ENCODE measurements around the gene NDST1. TPM values are rescaled to one million over a fixed set of nuclear protein-coding genes. Genes with fewer than 3 reads are reported as not detected.
A peak's percentile ranks its signal among the peaks of the same experiment; 100 is the strongest.

Gene NDST1
- total RNA-seq, 4 donors from 2014 or later = 94.6 to 157 (median 134) TPM

DNA sequence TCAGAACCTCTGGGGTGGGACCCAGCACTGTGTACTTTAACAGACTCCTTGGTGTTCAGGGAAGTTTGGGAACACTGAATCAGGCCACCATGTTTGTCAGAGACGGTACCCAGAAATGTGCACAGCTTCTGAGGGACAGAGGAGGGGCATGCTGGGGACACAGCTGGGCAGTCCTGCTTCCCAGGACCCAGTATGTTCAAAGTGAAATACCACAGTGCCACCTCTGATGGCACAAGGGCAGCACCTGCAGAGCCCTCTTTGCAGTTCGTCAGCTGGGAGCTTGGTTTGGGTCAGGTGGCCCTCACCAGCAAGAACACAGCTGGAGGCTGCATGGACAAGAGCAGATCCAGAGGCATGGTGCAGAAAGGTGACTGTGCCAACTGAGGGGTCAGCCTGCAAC lies 51.2 kb downstream of the NDST1 start:
- Histone ChIP-seq H3K9me3 (no peaks in the 10 kb centered on the region), H3K4me3 (no peak overlapping the region), H3K36me3 (peaks cover 24% of the 10 kb centered on the region), H3K27me3 (no peaks in the 10 kb centered on the region), H3K27ac (no peak overlapping the region), H3K4me1 (peaks cover 13% of the 10 kb centered on the region)
- TF ChIP-seq EP300 (IDR thresholded peaks at IDR 0.05) (no peak), POLR2AphosphoS5 (IDR thresholded peaks at IDR 0.05) (no peak), POLR2A (IDR thresholded peaks at IDR 0.05) (no peak)
- TF ChIP-seq, protein P1, sequence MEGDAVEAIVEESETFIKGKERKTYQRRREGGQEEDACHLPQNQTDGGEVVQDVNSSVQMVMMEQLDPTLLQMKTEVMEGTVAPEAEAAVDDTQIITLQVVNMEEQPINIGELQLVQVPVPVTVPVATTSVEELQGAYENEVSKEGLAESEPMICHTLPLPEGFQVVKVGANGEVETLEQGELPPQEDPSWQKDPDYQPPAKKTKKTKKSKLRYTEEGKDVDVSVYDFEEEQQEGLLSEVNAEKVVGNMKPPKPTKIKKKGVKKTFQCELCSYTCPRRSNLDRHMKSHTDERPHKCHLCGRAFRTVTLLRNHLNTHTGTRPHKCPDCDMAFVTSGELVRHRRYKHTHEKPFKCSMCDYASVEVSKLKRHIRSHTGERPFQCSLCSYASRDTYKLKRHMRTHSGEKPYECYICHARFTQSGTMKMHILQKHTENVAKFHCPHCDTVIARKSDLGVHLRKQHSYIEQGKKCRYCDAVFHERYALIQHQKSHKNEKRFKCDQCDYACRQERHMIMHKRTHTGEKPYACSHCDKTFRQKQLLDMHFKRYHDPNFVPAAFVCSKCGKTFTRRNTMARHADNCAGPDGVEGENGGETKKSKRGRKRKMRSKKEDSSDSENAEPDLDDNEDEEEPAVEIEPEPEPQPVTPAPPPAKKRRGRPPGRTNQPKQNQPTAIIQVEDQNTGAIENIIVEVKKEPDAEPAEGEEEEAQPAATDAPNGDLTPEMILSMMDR (IDR thresholded peaks at IDR 0.05) = no peak
- DNase-seq (ENCODE audit: low spot score in 2 of 2) = no peak
- WGBS = 83% methylated on average over 2 of the region's 2 CpGs

DNA sequence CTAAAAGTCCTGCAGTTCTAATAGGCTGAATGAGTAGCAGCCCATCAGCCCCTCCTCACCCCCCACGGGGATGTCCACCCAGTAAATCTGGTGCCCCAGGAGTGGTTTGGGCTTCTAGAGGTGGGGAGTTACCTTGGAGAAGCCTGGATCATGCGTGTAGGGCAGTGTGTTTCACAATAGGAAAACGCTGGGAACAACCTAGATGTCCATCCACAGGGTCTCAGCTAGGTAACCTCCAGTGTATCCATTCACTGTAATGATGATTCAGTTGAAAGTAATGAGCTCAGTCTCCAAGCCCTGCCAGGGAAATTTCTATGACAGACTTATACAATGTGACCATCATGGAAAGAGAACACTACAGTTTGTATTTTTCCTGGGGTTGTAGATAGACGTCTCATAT lies 51.8 kb downstream of the NDST1 start:
- Histone ChIP-seq H3K27me3 (no peaks in the 10 kb centered on the region), H3K4me1 (peaks cover 13% of the 10 kb centered on the region), H3K27ac (no peak overlapping the region), H3K4me3 (no peak overlapping the region), H3K36me3 (peaks cover 20% of the 10 kb centered on the region), H3K9me3 (no peaks in the 10 kb centered on the region)
- 61% methylated on average over 4 of the region's 4 CpGs for WGBS
- TF ChIP-seq, protein P1 (IDR thresholded peaks at IDR 0.05) = no peak
- TF ChIP-seq POLR2AphosphoS5 (IDR thresholded peaks at IDR 0.05) (no peak), EP300 (IDR thresholded peaks at IDR 0.05) (no peak), POLR2A (IDR thresholded peaks at IDR 0.05) (no peak)
- DNase-seq (ENCODE audit: low spot score in 2 of 2) = no peak

DNA sequence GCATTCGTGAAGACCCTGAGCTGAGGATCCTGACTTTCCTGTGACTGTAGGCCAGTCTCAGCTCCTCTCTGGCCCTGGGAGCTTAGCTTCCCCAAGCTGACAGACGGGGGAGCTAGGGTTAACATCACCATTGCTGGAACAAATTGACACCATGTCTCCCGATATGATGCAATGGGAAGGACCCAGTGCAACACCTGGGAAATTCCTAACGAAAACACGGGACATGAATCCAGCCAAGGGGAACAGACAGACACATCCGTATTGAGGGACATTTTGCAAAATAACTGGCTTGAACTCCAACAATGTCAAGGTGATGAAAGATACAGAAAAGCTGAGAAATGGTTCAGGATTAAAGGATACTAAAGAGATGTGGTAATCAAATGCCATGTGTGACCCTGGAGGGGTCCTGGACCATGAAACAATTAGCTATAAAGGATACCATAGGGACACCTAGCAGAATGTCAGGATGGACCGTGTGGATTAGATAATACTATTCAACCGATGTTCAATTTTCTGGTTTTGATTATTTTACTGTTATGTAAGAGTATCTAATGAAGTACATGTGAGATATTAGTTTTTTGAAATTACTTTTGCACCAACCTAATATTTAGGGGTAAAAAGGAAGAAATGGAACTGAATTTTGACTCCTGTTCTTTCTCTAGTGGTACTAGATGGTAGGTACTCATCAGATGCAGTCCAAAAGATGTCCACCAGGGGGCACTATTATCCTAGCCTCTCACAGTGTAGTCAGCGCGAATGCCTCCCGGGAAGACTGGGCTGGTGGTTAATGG lies 52.7 kb downstream of the NDST1 start:
- TF ChIP-seq POLR2A (IDR thresholded peaks at IDR 0.05) = no peak
- no peak for TF ChIP-seq EP300 (IDR thresholded peaks at IDR 0.05)
- TF ChIP-seq, protein P1 (IDR thresholded peaks at IDR 0.05) = peak; percentile 89 to 92
- TF ChIP-seq POLR2AphosphoS5 (IDR thresholded peaks at IDR 0.05) = no peak
- H3K27ac ChIP-seq = no peak overlapping the region
- WGBS = 21% methylated on average over 11 of the region's 11 CpGs
- H3K36me3 ChIP-seq = peaks cover 12% of the 10 kb centered on the region
- peaks cover 13% of the 10 kb centered on the region for H3K4me1 ChIP-seq
- peak; percentile 92 to 94 for DNase-seq (ENCODE audit: low spot score in 2 of 2)
- H3K27me3 ChIP-seq = no peaks in the 10 kb centered on the region
- H3K9me3 ChIP-seq = no peaks in the 10 kb centered on the region
- H3K4me3 ChIP-seq = no peak overlapping the region

DNA sequence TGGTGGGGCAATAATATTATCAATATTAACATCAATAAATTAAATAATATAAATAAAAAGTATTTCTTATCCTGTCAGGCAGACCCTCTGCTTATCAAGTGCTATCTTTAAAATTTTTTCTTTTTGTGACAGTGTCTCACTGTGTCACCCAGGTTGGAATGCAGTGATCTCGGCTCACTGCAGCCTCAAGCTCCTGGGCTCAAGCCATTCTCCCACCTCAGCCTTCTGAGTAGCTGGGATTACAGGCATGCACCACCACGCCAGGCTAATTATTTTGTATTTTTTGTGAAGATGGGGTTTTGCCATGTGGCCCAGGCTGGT lies 53.2 kb downstream of the NDST1 start:
- Histone ChIP-seq H3K36me3 (peaks cover 8% of the 10 kb centered on the region), H3K4me1 (peaks cover 13% of the 10 kb centered on the region), H3K27me3 (no peaks in the 10 kb centered on the region), H3K9me3 (no peaks in the 10 kb centered on the region), H3K4me3 (no peak overlapping the region), H3K27ac (no peak overlapping the region)
- WGBS = 37% methylated on average over 2 of the region's 2 CpGs
- DNase-seq (ENCODE audit: low spot score in 2 of 2) = no peak
- TF ChIP-seq EP300 (IDR thresholded peaks at IDR 0.05) = no peak
- TF ChIP-seq, protein P1 (IDR thresholded peaks at IDR 0.05) = no peak
- TF ChIP-seq POLR2AphosphoS5 (IDR thresholded peaks at IDR 0.05) = no peak
- no peak for TF ChIP-seq POLR2A (IDR thresholded peaks at IDR 0.05)

DNA sequence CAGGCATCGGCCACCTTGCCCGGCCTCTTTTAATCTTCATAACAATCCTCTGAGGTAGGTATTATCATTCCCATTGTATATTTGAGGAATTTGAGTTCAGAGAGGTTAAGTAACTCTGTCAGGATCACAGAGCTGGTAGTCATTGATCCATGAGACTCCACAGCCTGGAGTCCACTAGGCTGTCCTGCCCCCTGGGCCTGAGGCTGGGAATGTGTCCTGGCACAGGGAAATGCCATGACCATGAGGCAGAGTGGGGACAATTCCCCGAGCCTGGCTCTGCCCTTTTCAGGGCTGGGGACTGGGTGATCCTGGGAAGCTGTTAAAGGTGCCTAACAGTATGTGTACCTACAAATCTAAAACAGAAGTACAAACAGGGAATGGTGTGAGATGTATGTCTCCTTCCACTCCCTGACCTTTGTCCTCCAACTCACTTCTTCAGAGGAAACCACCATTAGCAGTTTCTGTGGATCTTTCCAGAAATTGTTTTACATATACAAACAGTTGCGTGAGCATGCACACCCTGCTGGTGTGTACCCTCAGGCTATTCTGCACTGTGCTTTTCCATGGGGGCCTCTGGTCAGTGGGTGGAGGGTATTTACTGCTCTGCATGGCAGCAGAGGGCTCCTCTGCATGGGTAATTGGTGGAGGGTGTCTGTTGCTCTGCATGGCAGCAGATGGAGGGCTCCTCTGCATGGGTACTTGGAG lies 53.8 kb downstream of the NDST1 start:
- no peak for TF ChIP-seq EP300 (IDR thresholded peaks at IDR 0.05)
- no peak for TF ChIP-seq POLR2A (IDR thresholded peaks at IDR 0.05)
- Histone ChIP-seq H3K4me1 (peaks cover 13% of the 10 kb centered on the region), H3K27ac (no peak overlapping the region), H3K9me3 (no peaks in the 10 kb centered on the region), H3K36me3 (peaks cover 2% of the 10 kb centered on the region), H3K4me3 (no peak overlapping the region), H3K27me3 (no peaks in the 10 kb centered on the region)
- no peak for DNase-seq (ENCODE audit: low spot score in 2 of 2)
- WGBS = 85% methylated on average over 4 of the region's 4 CpGs
